ENCODE results near the gene GASK1B. TPM values are rescaled to one million over a fixed set of nuclear protein-coding genes. Genes with fewer than 3 reads are reported as not detected.
A peak's percentile ranks its signal among the peaks of the same experiment; 100 is the strongest.

The GASK1B gene
- total and polyA plus RNA-seq, 2 of the 13 experiments (the other 11 are each of a cell fraction or from before 2014, with no cell fraction given): 29.1 to 40.4 TPM

GRCh38 chr4:158176108-158176507, 3.3 kb upstream of the GASK1B start:
- H3K27ac ChIP-seq (ENCODE audit: extremely low read length, insufficient read depth, low read length): no peak overlapping the region
- peak overlapping the region; percentile 18; the same call in 1 of the 2 replicates for H3K4me2 ChIP-seq (ENCODE audit: low read depth, low read length)
- CTCF ChIA-PET (ENCODE audit: low intra/inter-chr PET ratio, low total read pairs): no interaction called here
- H3K79me2 ChIP-seq (ENCODE audit: insufficient read depth, low read length): peaks cover 20% of the 10 kb centered on the region
- H3K4me1 ChIP-seq (ENCODE audit: insufficient read depth, low read length): peaks cover 40% of the 10 kb centered on the region
- FAIRE-seq: no peak
- no peaks in the 10 kb centered on the region for H4K20me1 ChIP-seq (ENCODE audit: insufficient read depth, low read length)
- H3K4me3 ChIP-seq (replicated peaks in 1 of 3; ENCODE audit: insufficient read depth in 1 of 3, low read depth in 2 of 3, low read length in 3 of 3): no peak overlapping the region
- intact Hi-C loops (cut with micrococcal nuclease; ENCODE audit: unreplicated experiment): loop anchor here (10.0 kb wide), 2 partner anchors 361 to 661 kb away; no protein-coding TSS in a partner anchor
- TF ChIP-seq ZNF160 (CRISPR knock-in tag; IDR thresholded peaks at IDR 0.05) (no peak), TARDBP (CRISPR knock-in tag; IDR thresholded peaks at IDR 0.05) (no peak), RXRB (CRISPR knock-in tag; IDR thresholded peaks at IDR 0.05; ENCODE audit: borderline replicate concordance) (no peak), ZNF282 (IDR thresholded peaks at IDR 0.05; ENCODE audit: partially characterized antibody) (no peak), IKZF4 (CRISPR knock-in tag; IDR thresholded peaks at IDR 0.05; ENCODE audit: borderline replicate concordance, low read depth, not compliant biosample characterization) (no peak), ZNF335 (CRISPR knock-in tag; IDR thresholded peaks at IDR 0.05) (no peak), SRY (CRISPR knock-in tag; IDR thresholded peaks at IDR 0.05) (no peak), MIXL1 (CRISPR knock-in tag; IDR thresholded peaks at IDR 0.05) (no peak), SMAD9 (CRISPR knock-in tag; IDR thresholded peaks at IDR 0.05) (no peak), HHEX (CRISPR knock-in tag; IDR thresholded peaks at IDR 0.05) (no peak)
- TF ChIP-seq, protein P1, sequence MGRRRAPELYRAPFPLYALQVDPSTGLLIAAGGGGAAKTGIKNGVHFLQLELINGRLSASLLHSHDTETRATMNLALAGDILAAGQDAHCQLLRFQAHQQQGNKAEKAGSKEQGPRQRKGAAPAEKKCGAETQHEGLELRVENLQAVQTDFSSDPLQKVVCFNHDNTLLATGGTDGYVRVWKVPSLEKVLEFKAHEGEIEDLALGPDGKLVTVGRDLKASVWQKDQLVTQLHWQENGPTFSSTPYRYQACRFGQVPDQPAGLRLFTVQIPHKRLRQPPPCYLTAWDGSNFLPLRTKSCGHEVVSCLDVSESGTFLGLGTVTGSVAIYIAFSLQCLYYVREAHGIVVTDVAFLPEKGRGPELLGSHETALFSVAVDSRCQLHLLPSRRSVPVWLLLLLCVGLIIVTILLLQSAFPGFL (CRISPR knock-in tag; IDR thresholded peaks at IDR 0.05): no peak
- TF ChIP-seq, protein P2, sequence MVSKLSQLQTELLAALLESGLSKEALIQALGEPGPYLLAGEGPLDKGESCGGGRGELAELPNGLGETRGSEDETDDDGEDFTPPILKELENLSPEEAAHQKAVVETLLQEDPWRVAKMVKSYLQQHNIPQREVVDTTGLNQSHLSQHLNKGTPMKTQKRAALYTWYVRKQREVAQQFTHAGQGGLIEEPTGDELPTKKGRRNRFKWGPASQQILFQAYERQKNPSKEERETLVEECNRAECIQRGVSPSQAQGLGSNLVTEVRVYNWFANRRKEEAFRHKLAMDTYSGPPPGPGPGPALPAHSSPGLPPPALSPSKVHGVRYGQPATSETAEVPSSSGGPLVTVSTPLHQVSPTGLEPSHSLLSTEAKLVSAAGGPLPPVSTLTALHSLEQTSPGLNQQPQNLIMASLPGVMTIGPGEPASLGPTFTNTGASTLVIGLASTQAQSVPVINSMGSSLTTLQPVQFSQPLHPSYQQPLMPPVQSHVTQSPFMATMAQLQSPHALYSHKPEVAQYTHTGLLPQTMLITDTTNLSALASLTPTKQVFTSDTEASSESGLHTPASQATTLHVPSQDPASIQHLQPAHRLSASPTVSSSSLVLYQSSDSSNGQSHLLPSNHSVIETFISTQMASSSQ (IDR thresholded peaks at IDR 0.05; ENCODE audit: low read depth): no peak
- TF ChIP-seq, protein P2 (CRISPR knock-in tag; IDR thresholded peaks at IDR 0.05; ENCODE audit: borderline replicate concordance): no peak
- TF ChIP-seq, protein P3, sequence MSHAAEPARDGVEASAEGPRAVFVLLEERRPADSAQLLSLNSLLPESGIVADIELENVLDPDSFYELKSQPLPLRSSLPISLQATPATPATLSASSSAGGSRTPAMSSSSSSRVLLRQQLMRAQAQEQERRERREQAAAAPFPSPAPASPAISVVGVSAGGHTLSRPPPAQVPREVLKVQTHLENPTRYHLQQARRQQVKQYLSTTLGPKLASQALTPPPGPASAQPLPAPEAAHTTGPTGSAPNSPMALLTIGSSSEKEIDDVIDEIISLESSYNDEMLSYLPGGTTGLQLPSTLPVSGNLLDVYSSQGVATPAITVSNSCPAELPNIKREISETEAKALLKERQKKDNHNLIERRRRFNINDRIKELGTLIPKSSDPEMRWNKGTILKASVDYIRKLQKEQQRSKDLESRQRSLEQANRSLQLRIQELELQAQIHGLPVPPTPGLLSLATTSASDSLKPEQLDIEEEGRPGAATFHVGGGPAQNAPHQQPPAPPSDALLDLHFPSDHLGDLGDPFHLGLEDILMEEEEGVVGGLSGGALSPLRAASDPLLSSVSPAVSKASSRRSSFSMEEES (CRISPR knock-in tag; IDR thresholded peaks at IDR 0.05): no peak
- BruUV-seq (replicated peaks): no TSS peak
- no peaks in the 10 kb centered on the region for H3K27me3 ChIP-seq (ENCODE audit: control insufficient read depth in 1 of 2, insufficient read depth in 2 of 2, low read length in 2 of 2)
- in situ Hi-C loops (cut with HindIII; ENCODE audit: extremely low pct_ligation_motif_present, low pct_unique_long_range_greater_than_20kb): no loop called here
- POLR2A ChIA-PET: no interaction called here
- no peak overlapping the region for H3K9ac ChIP-seq (ENCODE audit: insufficient read depth, low read depth, low read length)
- 0 out of 5 replicates have a peak, but pooled peaks cover 0 to 5% of the 10 kb centered on the region in 2 experiments for H3K36me3 ChIP-seq (replicated peaks in 1 of 2; ENCODE audit: control insufficient read depth in 1 of 2, insufficient read depth in 2 of 2, low read length in 2 of 2)
- ATAC-seq: no peak
- no peak for DNase-seq (ENCODE audit: low spot score)
- whole genome bisulfite sequencing (ENCODE audit: low lambda C conversion rate): 91% methylated on average over 2 of the region's 2 CpGs
- H2AFZ ChIP-seq (ENCODE audit: low read length): no peak overlapping the region
- no peaks in the 10 kb centered on the region for H3K9me3 ChIP-seq (ENCODE audit: low read length)
